SH-SY5Y (cell line): ENCODE results near the gene TTN.

Experiments
- GATA2 ChIP-seq: IDR thresholded peaks from 2 replicates; pipeline ENCODE4 v1.6.1; 2011; ENCODE audit warnings: mild to moderate bottlenecking, low read depth, low read length
- GATA3 ChIP-seq: IDR thresholded peaks from 2 replicates; pipeline ENCODE4 v1.6.1; 2011; ENCODE audit warnings: low read depth, mild to moderate bottlenecking, low read length, moderate library complexity

DNA sequence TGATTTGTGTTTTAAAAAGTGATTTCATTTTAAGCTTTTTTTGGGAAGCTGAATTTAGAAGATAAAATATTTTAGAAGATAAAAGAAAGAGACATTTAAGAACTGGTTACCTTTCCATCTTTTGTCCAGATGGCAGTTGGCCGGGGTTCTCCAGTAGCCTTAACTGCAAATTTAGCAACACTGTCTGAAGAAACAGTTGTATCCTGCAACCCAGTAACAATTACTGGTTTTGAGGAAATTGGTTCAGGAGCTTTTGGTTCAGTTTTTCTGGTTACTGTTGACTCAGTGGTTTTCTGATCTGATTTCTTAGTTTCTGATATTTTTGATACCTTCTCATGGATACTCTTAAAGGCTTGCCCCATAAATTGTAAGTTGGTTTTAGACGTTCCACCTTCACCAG is 277.1 kb downstream of the TTN start:
- TF ChIP-seq GATA2, result no peak
- TF ChIP-seq GATA3, result no peak
